IPS-18c (cell line): Measurements from ENCODE around the gene MAX.

ENCODE experiments used
- H3K4me3 ChIP-seq: 2 replicates; pipeline ENCODE4 v1.7.0; 2013; ENCODE audit warnings: low read depth, mild to moderate bottlenecking, low read length, moderate library complexity; ENCODE audit not compliant: insufficient read depth
- H3K9me3 ChIP-seq: one replicate; pipeline ENCODE4 v1.6.1; 2013; ENCODE audit warnings: mild to moderate bottlenecking, low read length, moderate library complexity; ENCODE audit not compliant: control insufficient read depth, insufficient read depth

Gene MAX

GRCh38 chr14:65082930-65083329 lies 19.4 kb downstream of the MAX start:
- Histone ChIP-seq H3K4me3 (no peak overlapping the region), H3K9me3 (peaks cover 11% of the 10 kb centered on the region)

DNA sequence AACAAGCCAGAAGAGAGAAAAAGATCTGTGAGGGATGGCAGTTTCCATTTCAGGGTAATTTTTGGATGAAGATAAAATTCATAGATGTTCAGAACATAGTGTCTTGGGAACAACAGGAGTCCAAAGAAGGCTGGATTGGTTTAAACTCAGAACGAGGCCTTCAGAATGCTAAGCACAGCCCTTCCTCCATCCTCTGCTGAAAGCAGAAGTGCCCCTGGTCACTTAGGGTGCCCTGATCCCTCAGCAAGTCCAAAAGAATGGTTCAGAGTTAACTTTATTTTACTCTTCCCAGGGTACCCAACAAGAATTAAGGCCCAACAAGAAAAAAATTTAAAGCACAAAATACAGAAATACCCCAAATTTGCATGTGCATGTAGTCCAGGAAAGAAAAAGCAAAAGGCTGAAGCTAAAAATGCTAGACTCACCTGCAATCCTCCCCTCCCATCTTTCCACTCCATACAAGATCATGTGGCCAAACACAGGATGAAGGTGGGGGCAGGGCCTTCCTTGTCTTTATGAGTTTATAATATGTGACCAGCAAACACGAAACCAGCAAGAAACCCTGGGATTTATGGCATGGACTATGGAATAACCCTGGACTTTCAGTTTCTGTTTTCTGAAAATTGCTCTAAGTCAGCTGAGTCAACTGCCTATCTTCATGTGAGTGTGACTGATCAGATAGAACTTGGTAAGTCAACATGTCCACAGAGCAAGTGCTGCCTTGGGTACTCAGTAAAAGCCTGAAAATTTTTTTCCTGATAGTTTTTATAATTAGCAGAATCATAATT lies 21.2 kb downstream of the MAX start:
- peaks cover 5% of the 10 kb centered on the region for H3K9me3 ChIP-seq
- no peak overlapping the region for H3K4me3 ChIP-seq

DNA sequence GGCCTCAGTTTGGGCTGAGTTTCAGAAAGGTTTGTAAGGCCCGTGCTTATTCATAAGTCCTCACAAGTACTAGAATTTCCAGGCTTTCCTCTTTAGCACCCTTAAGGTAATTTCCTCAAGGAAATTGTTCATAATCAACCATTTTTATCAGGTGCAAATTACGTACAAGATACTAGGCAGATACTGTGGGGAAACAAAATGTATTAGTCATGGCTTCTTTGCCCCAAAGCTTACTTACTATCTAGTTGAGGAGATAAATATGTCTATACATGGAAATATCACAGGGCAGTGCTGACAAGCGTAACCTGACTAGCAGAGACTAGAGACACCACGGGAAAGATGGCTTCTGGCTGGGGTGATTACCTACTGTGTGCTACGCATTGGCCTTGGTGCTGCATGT lies 22.5 kb downstream of the MAX start:
- Histone ChIP-seq H3K9me3 (no peaks in the 10 kb centered on the region), H3K4me3 (no peak overlapping the region)

GRCh38 chr14:65079201-65079600 lies 23.1 kb downstream of the MAX start:
- H3K4me3 ChIP-seq = no peak overlapping the region
- H3K9me3 ChIP-seq = no peaks in the 10 kb centered on the region

DNA sequence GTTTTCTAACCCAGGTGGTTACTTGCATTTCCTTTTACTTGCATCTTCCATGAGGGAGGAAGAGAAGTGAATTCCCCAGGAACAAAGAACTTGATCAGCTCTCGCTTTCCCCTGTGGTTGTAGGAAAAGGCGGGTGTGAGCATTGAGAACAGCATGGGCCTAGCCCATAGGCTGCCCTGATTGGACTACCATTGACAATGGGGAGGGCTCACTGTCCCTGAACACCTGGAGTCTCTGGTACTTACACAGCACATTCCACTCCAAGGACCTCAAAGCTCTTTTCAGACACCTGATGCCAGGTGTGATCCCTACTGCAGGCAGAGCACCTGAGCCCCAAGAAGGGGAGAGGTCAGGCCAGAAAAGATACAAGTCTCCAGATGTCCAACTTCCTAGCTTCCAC lies 25.0 kb downstream of the MAX start:
- Histone ChIP-seq H3K9me3 (no peaks in the 10 kb centered on the region), H3K4me3 (no peak overlapping the region)

DNA sequence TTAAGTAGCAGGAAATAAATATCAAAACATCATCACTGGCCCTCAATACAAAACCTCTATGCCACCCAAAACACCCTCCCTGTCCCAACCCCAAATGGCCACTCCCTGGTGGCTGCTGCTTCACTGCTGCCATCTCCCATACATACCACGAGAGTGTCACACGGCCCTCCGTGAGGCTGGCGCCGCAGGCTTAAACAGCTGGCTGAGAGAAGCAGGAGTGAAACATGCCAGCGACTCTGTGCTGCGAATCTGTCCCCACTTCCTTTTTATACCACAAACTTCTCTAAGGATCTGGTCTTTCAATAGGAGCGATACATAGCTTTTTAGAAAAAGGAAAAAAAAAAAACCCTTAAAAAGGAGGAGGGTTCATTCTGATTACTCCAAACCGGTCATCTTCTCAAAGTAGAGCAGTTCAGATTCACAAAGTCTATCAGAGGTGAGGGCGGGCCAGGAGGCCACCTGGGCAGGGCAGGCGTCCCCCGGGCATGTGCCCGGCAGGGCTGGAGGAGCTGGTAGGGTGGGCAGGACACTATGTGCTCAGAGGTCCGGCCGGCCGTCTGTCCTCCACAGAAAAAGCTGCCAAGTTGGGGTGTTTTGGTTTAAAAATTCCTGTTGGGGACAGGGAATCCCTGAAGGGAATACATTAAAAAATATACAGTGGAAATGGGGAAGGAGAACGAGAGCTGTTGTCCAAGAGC lies 26.5 kb downstream of the MAX start:
- H3K4me3 ChIP-seq = no peak overlapping the region
- no peaks in the 10 kb centered on the region for H3K9me3 ChIP-seq

- H3K9me3 ChIP-seq = no peaks in the 10 kb centered on the region
- H3K4me3 ChIP-seq = no peak overlapping the region
Observed at GRCh38 chr14:65074449-65075150, 27.7 kb downstream of the MAX start.

- Histone ChIP-seq H3K9me3 (no peaks in the 10 kb centered on the region), H3K4me3 (no peak overlapping the region)
Observed at GRCh38 chr14:65073605-65074201, 28.6 kb downstream of the MAX start.

GRCh38 chr14:65072937-65073336 lies 29.4 kb downstream of the MAX start:
- no peak overlapping the region for H3K4me3 ChIP-seq
- H3K9me3 ChIP-seq = no peaks in the 10 kb centered on the region

DNA sequence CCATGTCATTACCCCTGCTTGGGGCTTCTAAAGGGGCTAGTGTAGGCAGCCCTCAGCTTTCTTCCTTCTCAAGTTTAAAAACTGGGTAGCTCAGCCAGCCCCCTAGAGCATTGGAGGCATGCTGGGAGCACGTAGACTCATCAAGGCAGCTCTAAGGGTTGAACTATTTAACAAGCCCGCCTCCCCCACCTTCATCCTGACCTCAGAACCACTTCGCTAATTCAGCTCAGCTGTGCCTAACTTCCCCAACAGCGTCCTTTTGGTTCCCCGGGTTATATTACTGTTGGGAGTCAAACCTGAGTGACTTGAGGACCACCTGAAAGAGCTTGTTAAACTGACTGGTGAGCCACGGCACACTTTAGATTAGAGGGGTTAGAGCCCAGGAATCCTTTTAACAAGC lies 30.1 kb downstream of the MAX start:
- H3K4me3 ChIP-seq = no peak overlapping the region
- no peaks in the 10 kb centered on the region for H3K9me3 ChIP-seq

DNA sequence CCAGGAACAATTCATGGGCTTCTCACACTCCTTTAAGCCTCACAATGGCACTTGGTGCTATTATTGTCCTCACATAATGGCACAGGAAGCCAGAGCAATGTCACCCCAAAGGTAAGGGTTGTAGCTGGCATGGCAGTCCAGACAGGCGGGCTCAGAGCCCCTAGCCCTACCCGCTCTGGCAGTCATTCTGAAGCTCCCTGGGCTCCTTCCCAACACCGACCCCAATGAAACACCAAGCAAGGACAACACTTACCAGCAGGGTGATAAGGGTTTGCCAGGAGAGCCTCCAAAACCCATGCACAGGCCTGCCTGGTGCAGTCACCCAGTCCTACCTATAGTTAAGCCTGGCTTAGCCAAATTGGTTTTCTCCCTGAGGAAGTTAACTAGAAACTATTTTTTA lies 30.8 kb downstream of the MAX start:
- no peaks in the 10 kb centered on the region for H3K9me3 ChIP-seq
- no peak overlapping the region for H3K4me3 ChIP-seq

- H3K9me3 ChIP-seq = no peaks in the 10 kb centered on the region
- no peak overlapping the region for H3K4me3 ChIP-seq
Observed at GRCh38 chr14:65070471-65070976, 31.8 kb downstream of the MAX start.

- H3K9me3 ChIP-seq = no peaks in the 10 kb centered on the region
Observed at GRCh38 chr14:65069874-65070413, 32.4 kb downstream of the MAX start.

GRCh38 chr14:65065719-65066118 lies 36.6 kb downstream of the MAX start:
- no peaks in the 10 kb centered on the region for H3K9me3 ChIP-seq
- H3K4me3 ChIP-seq = no peak overlapping the region

More at GRCh38 chr14:65069874-65070413, 32.4 kb downstream of the MAX start:
- no peak overlapping the region for H3K4me3 ChIP-seq

DNA sequence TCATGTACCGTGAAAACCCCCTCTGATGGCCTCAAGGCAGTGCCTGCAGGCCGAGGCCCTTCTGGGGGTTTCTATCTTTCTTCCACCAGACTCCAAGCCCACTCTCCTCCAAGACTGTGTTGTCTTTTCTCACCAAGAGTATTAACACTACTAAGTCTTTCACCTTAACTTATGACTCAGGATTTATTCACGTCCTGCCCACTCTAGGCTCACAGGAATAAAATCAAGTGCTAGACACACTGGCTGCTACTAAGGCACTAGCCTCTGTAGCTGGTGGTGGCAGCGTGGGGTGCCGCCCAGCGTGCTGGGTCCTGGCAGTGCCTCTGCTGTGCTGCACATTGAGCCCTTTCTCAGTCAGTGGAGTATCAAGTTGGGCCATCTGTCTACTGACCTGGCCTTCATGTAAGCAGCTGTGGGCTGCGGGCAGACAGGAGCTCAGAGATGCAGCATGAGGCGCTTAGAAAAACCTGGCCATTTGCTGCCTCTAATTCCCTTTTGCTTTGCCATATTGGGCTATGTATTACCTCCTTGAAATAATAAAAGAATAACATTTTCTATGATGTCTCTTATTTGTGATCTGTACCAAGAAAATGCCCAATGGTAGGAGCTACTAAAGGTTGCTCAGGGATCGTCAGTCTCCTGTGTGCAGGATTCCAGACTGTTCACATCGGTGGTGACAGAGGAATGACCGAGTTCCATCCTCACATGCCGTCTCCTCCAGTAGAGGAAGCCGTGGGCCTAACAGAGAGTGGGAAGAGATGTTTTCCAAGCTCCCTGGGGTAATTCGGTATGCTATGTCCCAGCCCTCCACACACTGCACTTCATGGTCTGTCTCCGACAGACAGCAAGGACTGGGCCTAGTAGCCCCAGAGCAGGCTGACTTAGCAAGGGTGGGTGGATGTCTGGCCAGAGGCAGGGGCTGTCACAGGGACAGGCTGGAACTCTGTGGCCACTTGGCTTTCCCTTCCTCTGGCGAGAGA lies 39.9 kb downstream of the MAX start:
- Histone ChIP-seq H3K9me3 (no peaks in the 10 kb centered on the region), H3K4me3 (no peak overlapping the region)

DNA sequence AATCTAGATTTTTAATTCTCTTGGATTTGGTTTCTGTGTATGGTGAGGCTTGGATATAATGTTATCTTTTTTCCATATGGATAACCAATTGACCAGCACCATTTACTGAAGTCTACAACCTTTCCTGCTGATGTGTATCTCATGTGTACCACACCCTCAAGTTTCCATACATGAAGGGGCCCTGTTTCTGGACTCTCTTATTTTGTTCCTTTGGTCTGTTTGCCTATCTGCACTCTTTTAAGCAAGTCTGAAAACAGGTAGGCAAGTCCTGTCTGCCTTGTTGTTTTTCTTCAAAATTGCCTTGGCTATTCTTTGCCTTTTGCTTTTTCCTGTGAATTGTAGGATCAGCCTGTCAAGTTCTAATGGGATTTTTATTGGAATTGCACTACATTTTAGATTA lies 44.6 kb downstream of the MAX start:
- Histone ChIP-seq H3K9me3 (no peaks in the 10 kb centered on the region), H3K4me3 (no peak overlapping the region)
